ENCODE data around the gene BRD4. TPM values are rescaled to one million over a fixed set of nuclear protein-coding genes. Genes with fewer than 3 reads are reported as not detected.

Gene BRD4
- total and polyA plus RNA-seq, 10 of the 15 experiments (the other 5 are each of a cell fraction or from before 2014, with no cell fraction given) = 5.3 to 84.4 (median 11.8) TPM

- TF ChIP-seq ZNF592 (IDR thresholded peaks at IDR 0.05) = no peak
- TF ChIP-seq RAD51 (IDR thresholded peaks at IDR 0.05) = peak; percentile 48
These were observed 35.1 kb upstream of the BRD4 start (continued) for GRCh38 chr19:15367439-15367838.

GRCh38 chr19:15365264-15365663, 32.9 kb upstream of the BRD4 start:
- no TSS peak for BruUV-seq (replicated peaks)
- TF ChIP-seq CTCF (IDR thresholded peaks at IDR 0.05 in 2 of 3, conservative IDR thresholded peaks at IDR 0.05 in 1 of 3; ENCODE audit: control insufficient read depth in 2 of 3, extremely low read depth in 1 of 3, insufficient read depth in 1 of 3, low read depth in 3 of 3, low read length in 3 of 3) (no peak), ZSCAN29 (IDR thresholded peaks at IDR 0.05) (no peak), RCOR1 (conservative IDR thresholded peaks at IDR 0.05; ENCODE audit: low read depth, low read length) (no peak), JUNB (IDR thresholded peaks at IDR 0.05) (no peak), ZBTB40 (IDR thresholded peaks at IDR 0.05; ENCODE audit: borderline replicate concordance) (no peak), TARDBP (IDR thresholded peaks at IDR 0.05; ENCODE audit: borderline replicate concordance) (no peak)
- H3K27me3 ChIP-seq (replicated peaks in 1 of 2; ENCODE audit: control insufficient read depth in 2 of 2, insufficient read depth in 2 of 2, low read length in 1 of 2) = no peaks in the 10 kb centered on the region
- H3K4me3 ChIP-seq = no peak overlapping the region
- H4K20me1 ChIP-seq (ENCODE audit: control insufficient read depth, insufficient read depth) = no peaks in the 10 kb centered on the region
- in situ Hi-C loops (cut with MboI) (no loop called here), intact Hi-C loops (cut with micrococcal nuclease; ENCODE audit: unreplicated experiment) (no loop called here)
- ChIA-PET POLR2A (no interaction called here), CTCF (interaction anchor here (0.6 kb wide), 1 partner anchor 190 kb away, joined by 3 read pairs; no protein-coding TSS in a partner anchor), RAD21 (ENCODE audit: unreplicated experiment) (no interaction called here), SMC1A (ENCODE audit: uncharacterized antibody, unreplicated experiment) (no interaction called here)
- H3K36me3 ChIP-seq (ENCODE audit: control insufficient read depth in 2 of 2, insufficient read depth in 2 of 2, low read length in 1 of 2) = peaks cover 23 to 32% of the 10 kb centered on the region in 2 experiments
- no peak overlapping the region for H3K27ac ChIP-seq (ENCODE audit: control insufficient read depth, insufficient read depth)
- no peak overlapping the region for H3K4me2 ChIP-seq (ENCODE audit: control insufficient read depth, insufficient read depth)
- no peak overlapping the region for H3K9ac ChIP-seq (ENCODE audit: control insufficient read depth, insufficient read depth, low read length)
- no peaks in the 10 kb centered on the region for H3K9me3 ChIP-seq (replicated peaks; ENCODE audit: control insufficient read depth, insufficient read depth, low read length)
- H3K4me1 ChIP-seq (ENCODE audit: control insufficient read depth, insufficient read depth, low read length) = peaks cover 7% of the 10 kb centered on the region
- no peak overlapping the region for H2AFZ ChIP-seq (ENCODE audit: control insufficient read depth, low read depth, low read length)
- ATAC-seq (peak; percentile 55), FAIRE-seq (no peak), DNase-seq (ENCODE audit: low read depth, low spot score) (no peak)
- WGBS (ENCODE audit: insufficient coverage, insufficient replicate concordance, low lambda C conversion rate, missing lambda C conversion rate) = over 99% methylated on average over 6 of the region's 6 CpGs
- H3K79me2 ChIP-seq (ENCODE audit: control insufficient read depth, insufficient read depth, low read length) = no peaks in the 10 kb centered on the region
